ENCODE results near the gene C14orf93.

Gene C14orf93

GRCh38 chr14:22994762-22995275, 15.1 kb downstream of the C14orf93 start:
- DNase-seq (ENCODE audit: low spot score), result peak; percentile 42

GRCh38 chr14:22993517-22993916, 16.4 kb downstream of the C14orf93 start:
- DNase-seq (ENCODE audit: low spot score), result no peak

GRCh38 chr14:22991852-22992251, 18.1 kb downstream of the C14orf93 start:
- DNase-seq (ENCODE audit: low spot score), result no peak

GRCh38 chr14:22987291-22987690, 22.7 kb downstream of the C14orf93 start:
- no peak for DNase-seq (ENCODE audit: low spot score)

GRCh38 chr14:22986508-22987054, 23.4 kb downstream of the C14orf93 start:
- DNase-seq (ENCODE audit: low spot score), result peak; percentile 80

- DNase-seq (ENCODE audit: low spot score), result no peak
Observed at GRCh38 chr14:22985894-22986507, 23.9 kb downstream of the C14orf93 start.

GRCh38 chr14:22984959-22985658, 24.8 kb downstream of the C14orf93 start:
- no peak for DNase-seq (ENCODE audit: low spot score)

- DNase-seq (ENCODE audit: low spot score), result peak; percentile 85
Observed at GRCh38 chr14:22982477-22983245, 27.3 kb downstream of the C14orf93 start, which contains the start of gene AJUBA. Gene AJUBA (minus strand): TSS chr14:22982551. CDS start chr14:22982266, 285 bp downstream.

- no peak for DNase-seq (ENCODE audit: low spot score)
Observed at GRCh38 chr14:22981876-22982476, 28.0 kb downstream of the C14orf93 start.

- peak; percentile 49 for DNase-seq (ENCODE audit: low spot score)
Observed at GRCh38 chr14:22981090-22981875, 28.7 kb downstream of the C14orf93 start.

- DNase-seq (ENCODE audit: low spot score), result peak; percentile 86
Observed at GRCh38 chr14:22980672-22981089, 29.3 kb downstream of the C14orf93 start.

GRCh38 chr14:22979748-22980392, 30.1 kb downstream of the C14orf93 start:
- no peak for DNase-seq (ENCODE audit: low spot score)

GRCh38 chr14:22978981-22979671, 30.8 kb downstream of the C14orf93 start:
- no peak for DNase-seq (ENCODE audit: low spot score)

- DNase-seq (ENCODE audit: low spot score), result no peak
Observed at GRCh38 chr14:22978487-22978837, 31.5 kb downstream of the C14orf93 start.

- DNase-seq (ENCODE audit: low spot score), result peak; percentile 89
Observed at GRCh38 chr14:22977684-22978486, 32.1 kb downstream of the C14orf93 start.

- no peak for DNase-seq (ENCODE audit: low spot score)
Observed at GRCh38 chr14:22977434-22977683, 32.6 kb downstream of the C14orf93 start.

- no peak for DNase-seq (ENCODE audit: low spot score)
Observed at GRCh38 chr14:22976620-22977433, 33.1 kb downstream of the C14orf93 start.

GRCh38 chr14:22974530-22975313, 35.2 kb downstream of the C14orf93 start:
- DNase-seq (ENCODE audit: low spot score), result no peak

Data from iPS-NIHi11 (cell line).